ENCODE measurements around the gene BRI3BP.

- TF ChIP-seq CTCF (IDR thresholded peaks at IDR 0.05) = no peak
- TF ChIP-seq POLR2AphosphoS5 (IDR thresholded peaks at IDR 0.05) = no peak
- no peak for TF ChIP-seq POLR2A (IDR thresholded peaks at IDR 0.05)
Observed at GRCh38 chr12:125013816-125014442, 20.5 kb downstream of the BRI3BP start.

Data from prostate gland (tissue), 2 donors.